Hepatocyte (in vitro differentiated cells): ENCODE results near the gene MAN1C1. TPM values are rescaled to one million over a fixed set of nuclear protein-coding genes. Genes with fewer than 3 reads are reported as not detected.

Experiments
- DNase-seq: peaks from one replicate; pipeline ENCODE4 v3.0.0-alpha.2; 2016; ENCODE audit warnings: low spot score
- H2AFZ ChIP-seq: fragments of 200-600 bp; sonication (generic); 2 replicates; pipeline ENCODE4 v1.6.0; 2016; ENCODE audit warnings: antibody characterized with exemption, mild to moderate bottlenecking
- H3K27ac ChIP-seq: fragments of 200-600 bp; sonication (generic); 2 replicates; pipeline ENCODE4 v1.5.1; 2016; ENCODE audit warnings: mild to moderate bottlenecking
- H3K27me3 ChIP-seq: fragments of 200-600 bp; sonication (generic); 2 replicates; pipeline ENCODE4 v1.6.1; 2016
- H3K36me3 ChIP-seq: fragments of 200-600 bp; sonication (generic); replicated peaks from 2 replicates; pipeline ENCODE4 v1.5.1; 2016; ENCODE audit warnings: low read depth; ENCODE audit not compliant: insufficient read depth
- H3K4me1 ChIP-seq: fragments of 200-600 bp; sonication (generic); 2 replicates; pipeline ENCODE4 v1.5.1; 2016; ENCODE audit warnings: mild to moderate bottlenecking, moderate library complexity; ENCODE audit not compliant: insufficient read depth
- H3K4me2 ChIP-seq: fragments of 200-600 bp; sonication (generic); 2 replicates; pipeline ENCODE4 v1.6.0; 2016
- H3K4me3 ChIP-seq: fragments of 200-600 bp; sonication (generic); 2 replicates; pipeline ENCODE4 v1.5.1; 2016; ENCODE audit warnings: mild to moderate bottlenecking
- H3K79me2 ChIP-seq: fragments of 200-600 bp; sonication (generic); 2 replicates; pipeline ENCODE4 v1.6.0; 2017; ENCODE audit warnings: mild to moderate bottlenecking
- H3K9me2 ChIP-seq: fragments of 200-600 bp; sonication (generic); replicated peaks from 2 replicates; pipeline ENCODE4 v1.6.0; 2017; ENCODE audit warnings: mild to moderate bottlenecking; ENCODE audit not compliant: insufficient read depth
- H3K9me3 ChIP-seq: fragments of 200-600 bp; sonication (generic); 2 replicates; pipeline ENCODE4 v1.5.1; 2016; ENCODE audit warnings: low read depth, mild to moderate bottlenecking
- H4K20me1 ChIP-seq: fragments of 200-600 bp; sonication (generic); 2 replicates; pipeline ENCODE4 v1.6.0; 2016; ENCODE audit warnings: mild to moderate bottlenecking; ENCODE audit not compliant: insufficient read depth, poor library complexity, severe bottlenecking
- EZH2 ChIP-seq: fragments of 200-600 bp; sonication (generic); IDR thresholded peaks from 2 replicates; pipeline ENCODE4 v1.6.1; 2016; ENCODE audit warnings: antibody characterized with exemption, mild to moderate bottlenecking, borderline replicate concordance
- EZH2phosphoT487 ChIP-seq: fragments of 200-600 bp; sonication (generic); IDR thresholded peaks from one replicate; pipeline ENCODE4 v1.6.1; 2018; ENCODE audit warnings: antibody characterized with exemption, mild to moderate bottlenecking, low read depth, moderate library complexity; ENCODE audit not compliant: unreplicated experiment, severe bottlenecking
- WGBS: methylation state at CpG from one replicate; pipeline ENCODE4 v1.1.6; 2016; ENCODE audit warnings: low lambda C conversion rate; ENCODE audit errors: missing lambda C conversion rate; 5-methylcytosine and 5-hydroxymethylcytosine counted together
- polyA plus RNA-seq: library from polyadenylated mRNA; unstranded; fragments of >200 nt; fragmentation: Nextera tagmentation; extraction: Ambion mirVana; gene quantifications from 2 replicates; pipeline ENCODE4 v1.2.1, GENCODE V29; 2016
- total RNA-seq: library from RNA; depleted of rRNA; stranded (reverse); fragments of >200 nt; gene quantifications from 2 replicates; pipeline ENCODE4 v1.2.3, GENCODE V29; 2014
- TF ChIP-seq, protein P1 (sequence below): fragments of 200-600 bp; sonication (generic); IDR thresholded peaks from 2 replicates; pipeline ENCODE4 v1.5.1; 2016; ENCODE audit warnings: antibody characterized with exemption, mild to moderate bottlenecking; ENCODE audit not compliant: poor library complexity

The MAN1C1 gene
- total and polyA plus RNA-seq, 2 experiments from 2014 or later, result 20.6 to 29.3 TPM

DNA sequence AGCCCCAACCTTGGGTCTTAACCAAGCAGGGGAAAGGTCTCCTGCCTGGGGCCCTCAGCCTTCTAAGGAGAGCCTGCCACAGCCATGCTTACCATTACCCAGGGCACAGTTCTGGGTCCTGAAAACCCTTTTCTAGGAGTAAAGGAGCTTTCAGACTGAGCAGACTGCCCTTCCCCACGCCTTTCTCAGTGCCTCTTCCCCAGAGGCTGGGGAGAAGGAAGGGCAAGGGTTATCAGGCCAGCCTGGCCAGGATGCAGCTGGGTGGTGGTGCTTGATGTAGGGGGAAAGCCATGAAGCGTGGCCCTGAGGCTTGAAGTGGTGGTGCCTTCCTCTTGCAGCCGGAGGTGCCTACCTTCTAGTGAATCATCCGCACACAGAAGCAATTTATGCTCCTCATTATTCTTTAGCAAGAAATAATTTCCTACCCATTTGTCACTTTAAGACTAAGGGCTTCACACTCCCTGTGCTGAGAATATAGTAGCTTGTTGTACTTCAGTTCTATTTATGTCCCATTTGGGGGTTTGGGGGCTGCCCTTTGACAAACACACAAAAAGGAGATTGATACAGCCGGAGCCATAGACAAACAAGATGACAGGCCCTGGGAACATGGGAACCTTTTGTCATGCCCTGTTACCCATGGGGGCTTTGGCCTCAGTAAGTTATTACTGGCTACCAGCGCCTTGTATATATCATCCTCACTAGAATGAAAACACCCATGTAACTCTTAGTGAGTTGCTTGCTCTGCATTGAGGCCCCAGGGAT is 40.7 kb downstream of the MAN1C1 start:
- H3K27ac ChIP-seq, result no peak overlapping the region
- no peaks in the 10 kb centered on the region for H4K20me1 ChIP-seq
- DNase-seq, result no peak
- no peak overlapping the region for H3K4me2 ChIP-seq
- no peaks in the 10 kb centered on the region for H3K27me3 ChIP-seq
- peaks cover 17% of the 10 kb centered on the region for H3K4me1 ChIP-seq
- H3K79me2 ChIP-seq, result no peaks in the 10 kb centered on the region
- H3K9me2 ChIP-seq, result no peaks in the 10 kb centered on the region
- 86% methylated on average over 6 of the region's 6 CpGs for WGBS
- no peak overlapping the region for H3K4me3 ChIP-seq
- H2AFZ ChIP-seq, result no peak overlapping the region
- no peak for TF ChIP-seq EZH2phosphoT487
- TF ChIP-seq, protein P1, sequence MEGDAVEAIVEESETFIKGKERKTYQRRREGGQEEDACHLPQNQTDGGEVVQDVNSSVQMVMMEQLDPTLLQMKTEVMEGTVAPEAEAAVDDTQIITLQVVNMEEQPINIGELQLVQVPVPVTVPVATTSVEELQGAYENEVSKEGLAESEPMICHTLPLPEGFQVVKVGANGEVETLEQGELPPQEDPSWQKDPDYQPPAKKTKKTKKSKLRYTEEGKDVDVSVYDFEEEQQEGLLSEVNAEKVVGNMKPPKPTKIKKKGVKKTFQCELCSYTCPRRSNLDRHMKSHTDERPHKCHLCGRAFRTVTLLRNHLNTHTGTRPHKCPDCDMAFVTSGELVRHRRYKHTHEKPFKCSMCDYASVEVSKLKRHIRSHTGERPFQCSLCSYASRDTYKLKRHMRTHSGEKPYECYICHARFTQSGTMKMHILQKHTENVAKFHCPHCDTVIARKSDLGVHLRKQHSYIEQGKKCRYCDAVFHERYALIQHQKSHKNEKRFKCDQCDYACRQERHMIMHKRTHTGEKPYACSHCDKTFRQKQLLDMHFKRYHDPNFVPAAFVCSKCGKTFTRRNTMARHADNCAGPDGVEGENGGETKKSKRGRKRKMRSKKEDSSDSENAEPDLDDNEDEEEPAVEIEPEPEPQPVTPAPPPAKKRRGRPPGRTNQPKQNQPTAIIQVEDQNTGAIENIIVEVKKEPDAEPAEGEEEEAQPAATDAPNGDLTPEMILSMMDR, result no peak
- H3K36me3 ChIP-seq, result no peaks in the 10 kb centered on the region
- H3K9me3 ChIP-seq, result no peaks in the 10 kb centered on the region

DNA sequence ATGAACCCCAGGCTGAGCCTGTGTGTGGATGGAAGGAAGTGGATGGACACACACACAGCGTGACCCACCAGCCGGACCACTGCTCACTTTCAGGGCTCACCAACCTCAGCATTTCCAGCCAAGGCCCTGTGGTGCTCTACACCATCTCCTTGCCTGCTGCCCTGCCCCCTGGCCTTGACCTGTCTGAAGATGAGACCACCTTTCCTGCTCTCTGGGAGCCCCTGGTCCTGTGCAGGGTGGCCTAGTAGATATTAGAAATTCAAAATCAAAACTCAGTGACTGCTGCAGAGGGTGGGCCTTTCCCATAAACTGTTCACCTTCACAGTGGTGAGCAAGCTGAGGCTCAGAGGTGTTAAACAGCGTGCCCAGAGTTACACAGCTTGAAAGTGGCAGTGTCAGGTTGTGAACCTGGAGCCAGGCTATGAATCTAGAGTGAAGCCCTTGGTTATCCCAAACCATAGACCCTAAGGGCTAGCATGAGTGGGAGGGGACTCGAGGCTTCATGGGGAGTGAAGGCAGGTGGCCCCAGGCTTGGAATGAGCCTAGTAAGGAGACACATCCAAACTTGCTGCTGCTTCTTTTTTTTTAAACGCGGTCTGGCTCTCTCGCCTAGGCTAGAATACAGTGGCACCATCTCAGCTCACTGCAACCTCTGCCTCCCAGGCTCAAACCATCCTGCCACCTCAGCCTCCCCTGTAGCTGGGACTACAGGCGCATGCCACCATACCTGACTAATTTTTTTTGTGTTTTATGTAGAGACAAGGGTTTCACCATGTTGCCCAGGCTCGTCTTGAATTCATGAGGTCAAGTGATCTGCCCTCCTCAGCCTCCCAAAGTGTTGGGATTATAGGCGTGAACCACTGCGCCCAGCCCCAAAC is 41.5 kb downstream of the MAN1C1 start:
- no peaks in the 10 kb centered on the region for H3K36me3 ChIP-seq
- H3K27ac ChIP-seq, result no peak overlapping the region
- H3K79me2 ChIP-seq, result no peaks in the 10 kb centered on the region
- H3K9me2 ChIP-seq, result no peaks in the 10 kb centered on the region
- no peak overlapping the region for H2AFZ ChIP-seq
- peaks cover 17% of the 10 kb centered on the region for H3K4me1 ChIP-seq
- TF ChIP-seq EZH2, result no peak
- no peak for TF ChIP-seq EZH2phosphoT487
- TF ChIP-seq, protein P1, result no peak
- no peak for DNase-seq
- H3K27me3 ChIP-seq, result no peaks in the 10 kb centered on the region
- no peak overlapping the region for H3K4me2 ChIP-seq
- H3K9me3 ChIP-seq, result no peaks in the 10 kb centered on the region
- H3K4me3 ChIP-seq, result no peak overlapping the region
- 93% methylated on average over 11 of the region's 11 CpGs for WGBS
- no peaks in the 10 kb centered on the region for H4K20me1 ChIP-seq

DNA sequence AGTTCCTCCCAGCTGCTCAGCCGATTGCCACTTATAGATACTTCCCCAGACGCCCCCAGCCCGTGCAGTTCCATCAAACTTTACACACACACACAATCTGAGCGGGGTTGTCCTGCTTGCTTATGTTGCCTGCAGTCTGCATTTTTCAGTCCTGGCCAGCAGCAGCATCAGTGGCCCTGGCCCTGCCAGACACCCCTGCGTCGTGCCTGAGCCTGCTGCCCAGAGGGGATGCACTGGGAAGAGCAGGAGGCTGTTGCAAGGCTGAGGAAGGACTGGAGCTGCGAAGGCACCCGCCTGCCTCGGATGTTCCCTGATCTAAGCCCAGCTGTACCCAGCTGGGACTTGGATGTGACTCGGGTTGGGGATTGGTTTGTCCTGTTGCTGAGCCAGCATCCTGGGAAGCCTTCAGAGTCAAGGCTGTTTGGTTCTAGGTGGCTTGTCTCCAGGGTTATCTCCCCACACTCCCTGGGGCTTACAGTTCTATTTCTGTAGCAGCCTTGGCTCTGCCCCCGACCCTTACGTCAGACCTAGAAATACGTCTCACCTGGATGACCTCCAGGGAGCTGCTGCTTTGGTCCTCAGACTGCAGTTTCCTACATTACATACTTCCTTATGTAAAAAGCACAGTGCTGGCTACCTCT is 42.3 kb downstream of the MAN1C1 start:
- Histone ChIP-seq H2AFZ (no peak overlapping the region), H3K4me2 (no peak overlapping the region), H3K4me3 (no peak overlapping the region), H3K27me3 (no peaks in the 10 kb centered on the region), H4K20me1 (no peaks in the 10 kb centered on the region), H3K9me3 (no peaks in the 10 kb centered on the region), H3K9me2 (no peaks in the 10 kb centered on the region), H3K36me3 (no peaks in the 10 kb centered on the region), H3K79me2 (no peaks in the 10 kb centered on the region), H3K4me1 (peaks cover 17% of the 10 kb centered on the region), H3K27ac (no peak overlapping the region)
- WGBS, result 79% methylated on average over 13 of the region's 13 CpGs
- TF ChIP-seq, protein P1, result no peak
- no peak for TF ChIP-seq EZH2phosphoT487
- TF ChIP-seq EZH2, result no peak
- no peak for DNase-seq
